Suprapubic skin (tissue), 4 donors: ENCODE data around the gene KTN1.

Source experiments
- EP300 ChIP-seq: sonication (generic); formaldehyde crosslinking; IDR thresholded peaks from one replicate; pipeline ENCODE4 v1.6.1; 2017; ENCODE audit warnings: antibody characterized with exemption
- POLR2A ChIP-seq, 2 donors: fragments of 450-650 bp; IDR thresholded peaks; one replicate each; pipeline ENCODE4 v1.6.1; 2017; ENCODE audit warnings: antibody characterized with exemption in 2 of 2, mild to moderate bottlenecking in 2 of 2, moderate library complexity in 2 of 2
- POLR2AphosphoS5 ChIP-seq, 3 donors: sonication (generic); formaldehyde crosslinking; IDR thresholded peaks; one replicate each; pipeline ENCODE4 v1.6.1; 2017; ENCODE audit warnings: antibody characterized with exemption in 3 of 3
- TF ChIP-seq, protein P1 (sequence below), 2 donors: fragments of 200-600 bp in 1 of 2; fragments of 450-650 bp in 1 of 2; sonication (generic) in 1 of 2; IDR thresholded peaks; one replicate each; pipeline ENCODE4 v1.5.1; 2016 to 2019; ENCODE audit warnings: antibody characterized with exemption in 2 of 2, mild to moderate bottlenecking in 1 of 2, moderate library complexity in 1 of 2

DNA sequence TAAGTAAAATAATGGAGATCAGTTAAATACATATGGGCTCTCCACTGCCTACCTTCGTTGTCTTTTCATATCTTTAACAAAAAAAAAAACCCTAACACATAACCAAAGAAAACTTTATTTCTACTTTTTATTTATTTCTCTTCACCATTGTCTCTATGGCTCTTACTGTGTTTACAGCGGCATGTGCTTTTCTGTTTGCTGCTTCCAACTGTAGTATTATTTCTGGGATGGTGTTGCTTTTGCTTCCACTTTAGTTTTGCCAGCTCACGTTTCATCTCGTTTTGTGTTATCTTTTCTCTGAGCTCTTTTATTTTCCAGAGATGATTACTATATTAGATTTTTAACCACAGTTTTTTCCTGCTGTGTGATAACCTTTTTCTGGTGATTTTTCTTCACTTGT, 46.1 kb downstream of the KTN1 start:
- TF ChIP-seq, protein P1, sequence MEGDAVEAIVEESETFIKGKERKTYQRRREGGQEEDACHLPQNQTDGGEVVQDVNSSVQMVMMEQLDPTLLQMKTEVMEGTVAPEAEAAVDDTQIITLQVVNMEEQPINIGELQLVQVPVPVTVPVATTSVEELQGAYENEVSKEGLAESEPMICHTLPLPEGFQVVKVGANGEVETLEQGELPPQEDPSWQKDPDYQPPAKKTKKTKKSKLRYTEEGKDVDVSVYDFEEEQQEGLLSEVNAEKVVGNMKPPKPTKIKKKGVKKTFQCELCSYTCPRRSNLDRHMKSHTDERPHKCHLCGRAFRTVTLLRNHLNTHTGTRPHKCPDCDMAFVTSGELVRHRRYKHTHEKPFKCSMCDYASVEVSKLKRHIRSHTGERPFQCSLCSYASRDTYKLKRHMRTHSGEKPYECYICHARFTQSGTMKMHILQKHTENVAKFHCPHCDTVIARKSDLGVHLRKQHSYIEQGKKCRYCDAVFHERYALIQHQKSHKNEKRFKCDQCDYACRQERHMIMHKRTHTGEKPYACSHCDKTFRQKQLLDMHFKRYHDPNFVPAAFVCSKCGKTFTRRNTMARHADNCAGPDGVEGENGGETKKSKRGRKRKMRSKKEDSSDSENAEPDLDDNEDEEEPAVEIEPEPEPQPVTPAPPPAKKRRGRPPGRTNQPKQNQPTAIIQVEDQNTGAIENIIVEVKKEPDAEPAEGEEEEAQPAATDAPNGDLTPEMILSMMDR (IDR thresholded peaks at IDR 0.05), result no peak
- TF ChIP-seq POLR2A (IDR thresholded peaks at IDR 0.05), result no peak
- TF ChIP-seq EP300, result no peak
- no peak for TF ChIP-seq POLR2AphosphoS5 (IDR thresholded peaks at IDR 0.05)
